SK-N-SH (cell line): Measurements from ENCODE around the gene TMEM255B. TPM values are rescaled to one million over a fixed set of nuclear protein-coding genes. Genes with fewer than 3 reads are reported as not detected.

Experiments
- CTCF ChIA-PET: fragments of 300-600, 350-600 bp; formaldehyde crosslinking; extraction: SDS; loops from one replicate; lab custom pipeline; 2021; lab: Yijun Ruan, JAX
- POLR2A ChIA-PET: fragments of 350-600 bp; sonication (Branson Sonifier 250); formaldehyde crosslinking; extraction: SDS; loops from one replicate; lab custom pipeline; 2020; ENCODE audit warnings: antibody characterized with exemption, inconsistent platforms; lab: Yijun Ruan, JAX
- DNase-seq: peaks from one replicate; pipeline ENCODE4 v3.0.0; 2012
- H2AFZ ChIP-seq: fragments of 200-600 bp; sonication (generic); 2 replicates; pipeline ENCODE4 v1.8.1; 2016; ENCODE audit warnings: antibody characterized with exemption, mild to moderate bottlenecking, low read depth
- H3F3A ChIP-seq: fragments of 200-600 bp; sonication (generic); replicated peaks from 2 replicates; pipeline ENCODE3; 2016; ENCODE audit warnings: antibody characterized with exemption, mild to moderate bottlenecking; ENCODE audit not compliant: insufficient read depth
- H3K27ac ChIP-seq, 2 experiments: fragments of 200-500 bp in 1 of 2; fragments of 200-600 bp in 1 of 2; sonication (Bioruptor generic) in 1 of 2; sonication (generic), shearing (Covaris generic) in 1 of 2; 2 replicates each; pipeline versions ENCODE4 v1.5.1 to v1.6.1; 2014 to 2016; ENCODE audit warnings: low read depth in 2 of 2, inconsistent platforms in 1 of 2, low read length in 1 of 2, mild to moderate bottlenecking in 1 of 2, mixed read lengths in 1 of 2
- H3K27me3 ChIP-seq: fragments of 200-600 bp; sonication (generic), shearing (Covaris generic); 2 replicates; pipeline ENCODE4 v1.6.1; 2016; ENCODE audit warnings: mixed run types; ENCODE audit not compliant: insufficient read depth
- H3K36me3 ChIP-seq, 2 experiments: fragments of 200-500 bp in 1 of 2; fragments of 200-600 bp in 1 of 2; sonication (Bioruptor generic) in 1 of 2; sonication (generic) in 1 of 2; replicated peaks in 1 of 2; 2 replicates each; pipeline versions ENCODE3 to v1.5.1; 2014 to 2016; ENCODE audit warnings: low read length in 1 of 2, mild to moderate bottlenecking in 1 of 2; ENCODE audit not compliant: insufficient read depth in 2 of 2, control insufficient read depth in 1 of 2
- H3K4me1 ChIP-seq, 2 experiments: fragments of 200-500 bp in 1 of 2; fragments of 200-600 bp in 1 of 2; sonication (Bioruptor generic) in 1 of 2; sonication (generic), shearing (Covaris generic) in 1 of 2; 2 replicates each; pipeline versions ENCODE4 v1.5.1 to v1.6.1; 2014 to 2016; ENCODE audit warnings: low read depth in 1 of 2, low read length in 1 of 2, mixed run types in 1 of 2; ENCODE audit not compliant: insufficient read depth in 2 of 2, control insufficient read depth in 1 of 2
- H3K4me2 ChIP-seq: fragments of 200-600 bp; sonication (generic), shearing (Covaris generic); 2 replicates; pipeline ENCODE4 v1.6.1; 2017; ENCODE audit warnings: mixed run types
- H3K4me3 ChIP-seq, 2 experiments: fragments of 200-500 bp in 1 of 2; fragments of 200-600 bp in 1 of 2; sonication (Bioruptor generic) in 1 of 2; sonication (generic), shearing (Covaris generic) in 1 of 2; 2 replicates each; pipeline versions ENCODE4 v1.5.1 to v1.8.1; 2014 to 2016; ENCODE audit warnings: low read depth in 2 of 2, inconsistent platforms in 1 of 2, low read length in 1 of 2, mild to moderate bottlenecking in 1 of 2, mixed read lengths in 1 of 2, moderate library complexity in 1 of 2
- H3K79me2 ChIP-seq: fragments of 200-600 bp; sonication (generic); 2 replicates; pipeline ENCODE4 v1.8.1; 2017; ENCODE audit warnings: mild to moderate bottlenecking; ENCODE audit not compliant: insufficient read depth
- H3K9ac ChIP-seq: fragments of 200-600 bp; sonication (generic); 2 replicates; pipeline ENCODE4 v1.6.1; 2017; ENCODE audit warnings: mixed run types
- H3K9me2 ChIP-seq: fragments of 200-600 bp; sonication (generic); 2 replicates; pipeline ENCODE4 v1.6.1; 2017; ENCODE audit warnings: mixed run types
- H3K9me3 ChIP-seq: fragments of 200-600 bp; sonication (generic); 2 replicates; pipeline ENCODE4 v1.6.1; 2017; ENCODE audit warnings: mixed run types, mild to moderate bottlenecking, moderate library complexity
- H4K20me1 ChIP-seq: fragments of 200-600 bp; sonication (generic); 2 replicates; pipeline ENCODE4 v1.6.1; 2017; ENCODE audit warnings: mild to moderate bottlenecking, mixed run types; ENCODE audit not compliant: insufficient read depth
- CHD2 ChIP-seq: fragments of 150-350 bp; IDR thresholded peaks from 2 replicates; pipeline ENCODE4 v1.6.1; 2018; ENCODE audit warnings: low read length; ENCODE audit not compliant: partially characterized antibody
- ELF1 ChIP-seq: IDR thresholded peaks from 2 replicates; pipeline ENCODE4 v1.4.0; 2012
- EP300 ChIP-seq, 2 experiments: IDR thresholded peaks; 2 replicates each; pipeline versions ENCODE4 v1.4.0 to v1.6.1; 2012; ENCODE audit warnings: borderline replicate concordance in 1 of 2, low read depth in 1 of 2, low read length in 1 of 2
- FOSL2 ChIP-seq: IDR thresholded peaks from 2 replicates; pipeline ENCODE4 v1.4.0; 2012; ENCODE audit warnings: low read depth, mild to moderate bottlenecking, moderate library complexity, borderline replicate concordance
- FOXJ3 ChIP-seq: sonication (generic); formaldehyde crosslinking; IDR thresholded peaks from 2 replicates; pipeline ENCODE4 v1.5.1; 2020; ENCODE audit warnings: mild to moderate bottlenecking, missing genetic modification reagents
- FOXM1 ChIP-seq: IDR thresholded peaks from 2 replicates; pipeline ENCODE4 v1.4.0; 2012; ENCODE audit warnings: low read depth, mild to moderate bottlenecking
- GATA2 ChIP-seq: sonication (generic); formaldehyde crosslinking; IDR thresholded peaks from 2 replicates; pipeline ENCODE4 v1.5.0; 2020; ENCODE audit warnings: mild to moderate bottlenecking, missing genetic modification reagents
- MEF2A ChIP-seq: IDR thresholded peaks from 2 replicates; pipeline ENCODE4 v1.4.0; 2012; ENCODE audit warnings: low read depth, borderline replicate concordance
- NFIC ChIP-seq: IDR thresholded peaks from 2 replicates; pipeline ENCODE4 v1.4.0; 2012; ENCODE audit warnings: borderline replicate concordance
- NRF1 ChIP-seq: IDR thresholded peaks from 2 replicates; pipeline ENCODE4 v1.6.1; 2012; ENCODE audit warnings: low read depth, mild to moderate bottlenecking, low read length
- PBX3 ChIP-seq: IDR thresholded peaks from 2 replicates; pipeline ENCODE4; 2012
- RXRA ChIP-seq: IDR thresholded peaks from 2 replicates; pipeline ENCODE4 v1.4.0; 2012; ENCODE audit warnings: low read depth, mild to moderate bottlenecking, borderline replicate concordance
- SMC3 ChIP-seq: IDR thresholded peaks from 2 replicates; pipeline ENCODE4 v1.6.1; 2012; ENCODE audit warnings: low read depth, low read length, improper control_type of control experiment
- TAF1 ChIP-seq: IDR thresholded peaks from 2 replicates; pipeline ENCODE4 v1.6.1; 2012; ENCODE audit warnings: low read depth, mild to moderate bottlenecking, low read length, moderate library complexity, borderline replicate concordance
- USF2 ChIP-seq: fragments of 150-350 bp; IDR thresholded peaks from 2 replicates; pipeline ENCODE4 v1.6.1; 2017; ENCODE audit warnings: antibody characterized with exemption, low read length, low read depth, borderline replicate concordance
- ZBTB33 ChIP-seq: IDR thresholded peaks from 2 replicates; pipeline ENCODE4 v1.4.0; 2012; ENCODE audit warnings: low read depth, borderline replicate concordance
- WGBS: methylation state at CpG from one replicate; pipeline ENCODE4 v1.1.6; 2017; ENCODE audit warnings: low lambda C conversion rate; 5-methylcytosine and 5-hydroxymethylcytosine counted together
- polyA plus RNA-seq, 3 experiments: library from polyadenylated mRNA; depleted of rRNA; stranded (reverse); fragments of >200 nt; gene quantifications; 2 replicates each; pipeline ENCODE4 v1.2.3, GENCODE V29; 2012
- TF ChIP-seq, protein P1 (sequence below): fragments of 200-600 bp; sonication (generic); IDR thresholded peaks from 2 replicates; pipeline ENCODE4 v1.6.1; 2017; ENCODE audit warnings: antibody characterized with exemption, mild to moderate bottlenecking, moderate library complexity

TMEM255B gene
- polyA plus RNA-seq, 1 of the 3 experiments (the other 2 are of a cell fraction) = 14.8 TPM

GRCh38 chr13:113848020-113848419, 89.0 kb downstream of the TMEM255B start:
- no peak for DNase-seq
- peaks cover 26% of the 10 kb centered on the region for H4K20me1 ChIP-seq
- WGBS = 97% methylated on average over 8 of the region's 8 CpGs
- H3F3A ChIP-seq = peaks cover 24% of the 10 kb centered on the region
- peaks cover 5 to 6% of the 10 kb centered on the region in 2 experiments; a peak in 2 of 4 replicates for H3K4me1 ChIP-seq
- H3K79me2 ChIP-seq = peaks cover 99% of the 10 kb centered on the region
- no peak overlapping the region for H2AFZ ChIP-seq
- peaks cover 25 to 39% of the 10 kb centered on the region in 2 experiments for H3K36me3 ChIP-seq
- no peak overlapping the region for H3K4me2 ChIP-seq
- no peaks in the 10 kb centered on the region for H3K27me3 ChIP-seq
- H3K9me2 ChIP-seq = no peaks in the 10 kb centered on the region
- H3K9me3 ChIP-seq = no peaks in the 10 kb centered on the region
- no peak overlapping the region; a peak in 1 of 4 replicates for H3K27ac ChIP-seq
- CTCF ChIA-PET = interaction anchor here (1.0 kb wide), 1 partner anchor 9 kb away, joined by 5 read pairs; no protein-coding TSS in a partner anchor
- no peak overlapping the region for H3K9ac ChIP-seq
- POLR2A ChIA-PET = no interaction called here
- TF ChIP-seq EP300 (IDR thresholded peaks at IDR 0.05; ENCODE audit: borderline replicate concordance in 1 of 2, low read depth in 1 of 2, low read length in 1 of 2) (no peak), ELF1 (no peak), NRF1 (no peak), CHD2 (no peak), FOSL2 (no peak), RXRA (no peak), GATA2 (no peak), FOXJ3 (CRISPR knock-in tag) (no peak), ZBTB33 (no peak), PBX3 (no peak), TAF1 (no peak), NFIC (no peak), SMC3 (no peak), FOXM1 (no peak), MEF2A (no peak), USF2 (no peak)
- TF ChIP-seq, protein P1, sequence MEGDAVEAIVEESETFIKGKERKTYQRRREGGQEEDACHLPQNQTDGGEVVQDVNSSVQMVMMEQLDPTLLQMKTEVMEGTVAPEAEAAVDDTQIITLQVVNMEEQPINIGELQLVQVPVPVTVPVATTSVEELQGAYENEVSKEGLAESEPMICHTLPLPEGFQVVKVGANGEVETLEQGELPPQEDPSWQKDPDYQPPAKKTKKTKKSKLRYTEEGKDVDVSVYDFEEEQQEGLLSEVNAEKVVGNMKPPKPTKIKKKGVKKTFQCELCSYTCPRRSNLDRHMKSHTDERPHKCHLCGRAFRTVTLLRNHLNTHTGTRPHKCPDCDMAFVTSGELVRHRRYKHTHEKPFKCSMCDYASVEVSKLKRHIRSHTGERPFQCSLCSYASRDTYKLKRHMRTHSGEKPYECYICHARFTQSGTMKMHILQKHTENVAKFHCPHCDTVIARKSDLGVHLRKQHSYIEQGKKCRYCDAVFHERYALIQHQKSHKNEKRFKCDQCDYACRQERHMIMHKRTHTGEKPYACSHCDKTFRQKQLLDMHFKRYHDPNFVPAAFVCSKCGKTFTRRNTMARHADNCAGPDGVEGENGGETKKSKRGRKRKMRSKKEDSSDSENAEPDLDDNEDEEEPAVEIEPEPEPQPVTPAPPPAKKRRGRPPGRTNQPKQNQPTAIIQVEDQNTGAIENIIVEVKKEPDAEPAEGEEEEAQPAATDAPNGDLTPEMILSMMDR = no peak
- H3K4me3 ChIP-seq = no peak overlapping the region
